Stimulated activated CD8-positive, alpha-beta memory T cell treated with anti-CD3 and anti-CD28 coated beads, Interleukin-4, amount 100 ng/mL, for 24 hours (primary cell): ENCODE results near the gene ARID4B.
A peak's percentile ranks its signal among the peaks of the same experiment; 100 is the strongest.
"Not testable (repeated sequence)": the region's sequence is repeated elsewhere in the genome, so short reads cannot be mapped to it uniquely, and the experiment has no call there.

Experiments
- DNase-seq: peaks from one replicate; pipeline ENCODE4 v3.0.0-alpha.2; 2020; ENCODE audit warnings: low read depth

Gene ARID4B

GRCh38 chr1:235221653-235222375 is 106.2 kb downstream of the ARID4B start:
- no peak for DNase-seq

- no peak for DNase-seq
These were observed 112.5 kb downstream of the ARID4B start for GRCh38 chr1:235215453-235215852.

DNA sequence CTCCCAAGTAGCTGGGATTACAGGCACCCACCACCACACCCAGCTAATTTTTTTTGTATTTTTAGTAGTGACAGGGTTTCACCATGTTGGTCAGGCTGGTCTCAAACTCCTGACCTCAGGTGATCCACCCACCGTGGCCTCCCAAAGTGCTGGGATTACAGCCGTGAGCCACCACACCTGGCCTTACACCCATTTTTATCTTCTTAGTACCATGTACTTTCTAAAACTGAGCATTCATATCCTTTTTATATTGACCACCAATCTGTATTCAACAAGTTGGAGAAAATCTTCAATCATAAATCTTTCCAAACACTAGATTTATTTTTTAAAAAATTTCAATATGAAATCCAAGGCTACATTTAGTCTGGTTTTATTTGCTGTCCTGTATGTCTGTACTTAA is 113.0 kb downstream of the ARID4B start:
- not testable (repeated sequence) for DNase-seq

GRCh38 chr1:235213752-235214151 is 114.2 kb downstream of the ARID4B start:
- no peak for DNase-seq

DNA sequence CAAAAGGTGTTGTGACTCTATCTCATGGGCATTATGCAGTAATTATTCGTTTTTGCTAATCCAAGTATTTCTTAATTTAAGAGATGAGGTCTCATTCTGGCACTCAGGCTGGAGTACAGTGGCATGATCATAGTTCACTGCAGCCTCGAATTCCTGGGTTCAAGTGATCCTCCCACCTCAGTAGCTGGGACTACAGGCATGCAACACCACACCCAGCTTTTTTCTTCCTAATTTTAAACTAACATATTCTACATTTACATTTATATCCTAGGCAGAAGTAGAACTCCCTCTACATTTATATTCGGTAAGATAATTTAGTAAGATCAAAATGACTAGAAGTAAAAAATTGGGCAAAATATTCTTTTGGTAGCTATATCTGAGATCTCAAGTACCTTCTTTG is 116.5 kb downstream of the ARID4B start:
- DNase-seq: no peak

- DNase-seq: peak; percentile 7
These were observed 120.8 kb downstream of the ARID4B start for GRCh38 chr1:235207209-235207565.

- no peak for DNase-seq
These were observed 121.3 kb downstream of the ARID4B start for GRCh38 chr1:235206533-235207208.

DNA sequence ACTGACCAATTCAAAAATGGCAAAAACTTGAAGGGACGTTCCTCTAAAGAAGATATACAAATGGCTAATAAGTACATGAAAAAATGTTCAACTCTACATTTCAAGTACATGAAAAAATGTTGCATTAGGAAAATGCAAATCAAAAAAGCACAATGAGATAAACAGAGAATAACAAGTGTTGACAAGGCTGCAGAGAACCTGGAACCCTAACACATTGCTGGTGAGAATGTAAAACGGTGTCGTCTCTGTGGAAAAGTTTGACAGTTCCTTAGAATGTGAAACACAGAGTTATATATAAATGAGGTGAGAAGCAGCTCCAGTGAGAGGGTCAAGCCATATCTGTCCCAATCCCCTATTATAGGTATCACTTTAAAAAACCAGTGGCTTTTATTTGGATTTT is 122.3 kb downstream of the ARID4B start:
- no peak for DNase-seq

- DNase-seq: no peak
These were observed 124.6 kb downstream of the ARID4B start for GRCh38 chr1:235203428-235203827.

DNA sequence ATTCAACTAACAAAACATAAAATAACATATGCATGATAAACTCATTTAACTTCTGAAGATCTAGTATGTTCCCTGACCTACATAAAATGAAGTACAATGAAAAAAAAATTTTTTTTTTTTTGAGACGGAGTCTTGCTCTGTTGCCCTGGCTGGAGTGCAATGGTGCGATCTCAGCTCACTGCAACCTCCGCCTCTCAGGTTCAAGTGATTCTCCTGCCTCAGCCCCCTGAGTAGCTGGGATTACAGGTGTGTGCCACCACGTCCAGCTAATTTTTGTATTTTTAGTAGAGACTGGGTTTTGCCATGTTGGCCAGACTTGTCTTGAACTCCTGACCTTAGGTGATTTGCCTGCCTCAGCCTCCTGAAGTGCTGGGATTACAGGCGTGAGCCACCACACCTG is 125.5 kb downstream of the ARID4B start:
- not testable (repeated sequence) for DNase-seq

DNA sequence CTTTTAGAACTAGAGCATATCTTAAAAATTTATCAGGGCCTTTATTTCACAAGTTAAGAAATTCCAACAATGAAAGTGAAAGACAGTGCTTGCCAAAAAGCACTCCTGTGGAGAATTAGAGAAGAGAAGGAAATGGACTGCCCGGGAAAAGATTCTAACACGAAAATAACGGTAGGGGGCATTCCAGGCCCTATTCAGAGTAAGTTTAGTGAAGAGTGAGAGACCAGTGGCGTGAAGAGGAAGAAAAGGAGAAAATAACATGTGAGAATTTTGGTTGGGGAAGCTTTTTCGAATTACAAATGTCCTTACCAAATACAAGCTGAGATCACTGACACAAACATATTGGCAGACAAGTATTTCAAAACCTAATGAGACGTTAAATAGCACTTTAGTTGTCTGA is 128.5 kb downstream of the ARID4B start:
- no peak for DNase-seq

- no peak for DNase-seq
These were observed 137.5 kb downstream of the ARID4B start for GRCh38 chr1:235190431-235190830.

DNA sequence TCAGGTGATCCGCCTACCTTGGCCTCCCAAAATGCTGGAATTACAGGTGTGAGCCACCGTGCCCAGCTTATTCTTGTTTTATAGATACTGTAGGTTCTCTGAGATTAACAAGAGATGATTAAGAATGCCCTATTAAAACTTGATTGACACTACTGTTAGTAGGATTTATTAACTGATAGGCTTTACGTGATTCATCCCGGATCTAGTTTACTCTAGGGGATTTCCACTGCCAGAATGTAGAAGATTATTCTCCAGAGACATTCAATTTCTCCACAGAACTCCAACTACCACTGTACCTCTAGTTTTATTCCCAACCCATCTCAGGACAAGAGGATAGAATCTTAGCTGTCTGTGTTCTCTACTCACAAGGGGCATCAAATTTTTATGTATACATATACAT is 140.7 kb downstream of the ARID4B start:
- DNase-seq: no peak

- no peak for DNase-seq
These were observed 146.3 kb downstream of the ARID4B start for GRCh38 chr1:235181561-235182245.

GRCh38 chr1:235180916-235181460 is 147.0 kb downstream of the ARID4B start:
- DNase-seq: no peak

- no peak for DNase-seq
These were observed 151.5 kb downstream of the ARID4B start for GRCh38 chr1:235176486-235176885.

DNA sequence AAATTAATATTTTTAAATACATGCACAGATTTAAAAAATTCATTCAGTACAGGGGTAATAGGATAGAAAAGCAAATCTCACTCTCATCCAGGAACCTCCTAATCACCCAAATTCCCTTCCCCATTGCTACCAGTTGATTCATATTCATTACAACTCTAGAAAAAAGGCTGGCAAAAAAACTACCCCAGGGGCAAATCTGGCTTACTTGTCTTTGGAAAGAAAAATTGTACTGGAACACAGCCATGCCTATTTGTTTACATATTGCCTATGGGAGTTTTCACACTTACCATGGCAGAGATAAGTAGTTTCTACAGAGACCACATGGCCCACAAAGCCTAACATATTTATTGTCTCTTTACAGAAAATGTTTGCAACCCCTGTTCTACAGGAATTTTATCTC is 158.0 kb downstream of the ARID4B start:
- no peak for DNase-seq

DNA sequence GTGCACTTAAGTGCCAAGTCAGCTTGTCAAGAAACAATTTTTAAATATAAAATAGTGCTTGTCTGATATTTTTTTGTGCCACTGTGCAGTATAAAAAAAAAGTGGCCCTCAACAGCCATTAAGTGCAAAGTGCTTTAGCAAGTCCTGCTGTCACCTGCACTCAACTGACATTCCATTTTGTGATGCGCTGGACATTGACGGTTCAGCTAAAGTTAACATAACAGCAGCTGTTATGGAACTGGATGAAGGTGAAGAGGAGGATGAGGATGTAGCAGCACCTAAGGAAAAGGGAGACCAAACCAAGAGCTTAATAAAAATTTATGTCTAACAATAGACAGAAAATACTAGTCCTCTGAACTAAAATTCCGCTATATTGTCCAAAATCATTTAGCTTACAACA is 159.6 kb downstream of the ARID4B start:
- no peak for DNase-seq

DNA sequence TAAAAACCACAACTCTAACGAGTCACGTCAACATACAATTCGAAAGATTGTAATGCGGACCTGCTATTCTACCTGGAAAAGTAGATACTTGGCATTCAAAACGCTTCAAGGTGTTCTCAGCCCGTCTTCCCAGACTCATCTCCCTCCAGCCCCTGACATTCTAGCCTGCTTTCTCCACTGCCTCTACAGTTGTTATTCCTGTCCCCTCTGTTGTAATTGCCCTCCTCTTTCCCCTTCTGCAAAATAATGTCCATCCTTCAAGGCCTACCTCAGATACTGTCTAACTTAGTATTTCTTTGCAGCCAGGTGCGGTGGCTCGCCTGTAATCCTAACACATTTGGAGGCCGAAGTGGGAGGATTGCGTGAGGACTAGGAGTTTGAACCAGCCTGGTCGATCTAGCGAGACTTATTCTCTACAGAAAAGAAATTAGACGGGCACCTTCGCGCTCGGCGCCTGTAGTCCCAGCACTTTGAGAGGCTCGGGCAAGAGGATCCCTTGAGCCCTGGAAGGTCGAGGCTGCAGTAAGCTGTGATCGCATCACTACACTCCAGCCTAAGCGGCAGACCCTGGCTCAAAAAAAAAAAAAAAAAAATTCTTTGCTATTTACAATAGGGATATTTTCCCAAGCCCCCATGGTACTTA is 166.2 kb downstream of the ARID4B start:
- no peak for DNase-seq

GRCh38 chr1:235160957-235161684 is 166.9 kb downstream of the ARID4B start, which contains the start of gene RBM34:
Gene RBM34, minus strand, starts transcription at chr1:235161250. Its CDS starts 24 bp downstream, at chr1:235161226.
- peak; percentile 89 for DNase-seq

DNA sequence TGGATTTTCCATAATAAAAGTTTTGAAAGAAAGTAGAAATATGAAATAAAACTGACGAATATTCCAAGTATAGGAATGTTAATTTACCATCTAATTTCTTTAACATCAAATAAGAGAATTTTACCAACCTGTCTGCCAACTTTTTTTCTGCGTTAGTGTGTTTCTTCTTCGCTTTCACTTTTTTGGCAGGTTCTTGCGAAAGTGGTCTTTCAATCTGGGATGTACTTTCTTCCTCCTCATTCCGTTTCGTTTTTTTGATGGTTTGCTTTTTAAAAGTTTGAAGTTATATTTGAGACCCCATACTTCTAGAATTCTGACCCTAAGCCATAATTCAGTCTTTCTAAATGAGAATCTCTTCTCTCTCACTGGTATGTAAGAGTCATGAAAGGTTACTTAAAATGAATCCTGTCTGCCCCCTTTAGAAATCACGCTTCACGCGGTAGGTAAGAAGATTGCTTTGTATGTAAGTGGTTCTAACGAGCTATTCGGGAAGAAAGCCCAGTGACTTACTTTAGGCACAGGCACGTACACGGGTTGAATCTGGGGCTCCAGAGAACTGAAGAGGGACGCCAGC is 167.5 kb downstream of the ARID4B start:
- no peak for DNase-seq
